DMS153 treated with DMSO at 0.1 percent for 48 hours (cell line): ENCODE results near the gene TP53AIP1.

ENCODE experiments used
- DNase-seq: peaks from one replicate; lab custom pipeline; 2025; ENCODE audit not compliant: unreplicated experiment; lab: John Stamatoyannopoulos, UW

Gene TP53AIP1

GRCh38 chr11:128943428-128943976 is 831 bp upstream of the TP53AIP1 start:
- no peak for DNase-seq

DNA sequence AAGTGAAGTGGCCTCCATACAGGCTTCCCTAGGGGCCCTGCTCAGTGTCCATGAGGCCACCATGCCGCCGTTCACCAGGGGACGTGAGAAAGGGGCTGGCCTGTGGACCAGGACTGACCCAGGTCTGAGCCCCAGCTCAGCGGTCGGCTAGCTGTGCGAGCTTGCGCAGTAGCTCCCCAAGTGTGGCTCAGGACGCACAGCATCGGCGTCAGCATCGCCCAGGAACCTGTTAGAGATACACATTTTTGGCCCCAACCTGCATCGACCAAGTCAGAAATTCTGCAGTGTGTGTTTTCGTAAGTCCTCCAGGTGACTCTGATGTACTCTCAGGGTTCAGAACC is 429 bp downstream of the TP53AIP1 start:
- DNase-seq: no peak

DNA sequence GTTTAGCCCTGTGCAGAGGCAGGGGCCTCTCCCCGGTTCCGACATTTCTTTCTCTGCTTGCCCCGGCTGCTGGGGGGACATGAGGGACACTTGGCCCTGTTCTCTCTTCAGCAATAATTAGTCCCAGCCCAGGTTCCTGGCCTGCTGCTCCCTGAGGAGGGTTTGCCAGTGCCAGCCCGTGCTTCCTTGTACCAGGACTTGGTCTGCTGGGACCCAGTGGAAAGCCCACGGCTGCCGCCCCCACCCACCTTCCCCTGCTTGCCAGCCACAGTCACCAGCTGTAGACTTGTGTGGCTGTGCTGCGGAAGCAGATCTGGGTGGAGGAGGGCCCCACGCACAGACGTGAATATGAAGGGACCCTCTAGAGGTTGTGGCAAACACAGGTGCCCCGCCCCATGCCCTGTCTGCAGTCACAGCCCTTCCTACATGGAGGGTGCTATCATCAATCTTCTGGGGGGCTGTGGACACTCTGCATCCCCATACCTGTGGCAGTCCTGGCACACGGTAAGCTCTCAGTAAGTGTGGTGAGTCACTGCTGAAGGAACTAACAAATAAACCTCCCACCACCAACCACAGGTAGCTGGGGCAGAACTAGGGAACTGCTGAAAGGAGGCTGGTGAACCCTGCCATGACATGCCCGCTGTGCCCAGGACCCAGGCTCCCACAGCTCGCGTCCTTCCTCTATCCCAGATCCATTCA is 949 bp downstream of the TP53AIP1 start:
- no peak for DNase-seq

DNA sequence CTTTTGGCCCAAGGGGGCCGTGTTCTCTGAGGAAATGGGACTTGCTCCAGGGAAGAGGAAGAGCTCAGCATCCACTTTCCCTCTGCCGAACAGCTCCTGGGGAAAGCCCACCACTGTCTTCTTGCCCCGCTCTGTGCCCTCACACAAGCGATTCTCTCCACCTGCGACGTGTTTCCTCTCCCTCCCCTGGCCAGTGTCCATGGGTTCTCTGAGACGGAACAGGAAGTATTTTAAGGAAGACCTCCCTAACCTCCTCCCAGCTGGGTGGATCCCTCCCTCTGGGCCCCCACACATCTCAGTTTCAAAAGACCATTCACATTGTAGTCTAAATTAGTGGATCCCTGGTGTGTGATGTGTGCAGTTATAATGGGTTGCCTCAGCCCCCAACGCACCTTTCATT is 1.6 kb downstream of the TP53AIP1 start:
- no peak for DNase-seq

GRCh38 chr11:128940603-128941002 is 2.1 kb downstream of the TP53AIP1 start:
- no peak for DNase-seq

- DNase-seq: no peak
Measured at GRCh38 chr11:128940156-128940555, 2.5 kb downstream of the TP53AIP1 start.

- no peak for DNase-seq
Measured at GRCh38 chr11:128939591-128939990, 3.1 kb downstream of the TP53AIP1 start.

DNA sequence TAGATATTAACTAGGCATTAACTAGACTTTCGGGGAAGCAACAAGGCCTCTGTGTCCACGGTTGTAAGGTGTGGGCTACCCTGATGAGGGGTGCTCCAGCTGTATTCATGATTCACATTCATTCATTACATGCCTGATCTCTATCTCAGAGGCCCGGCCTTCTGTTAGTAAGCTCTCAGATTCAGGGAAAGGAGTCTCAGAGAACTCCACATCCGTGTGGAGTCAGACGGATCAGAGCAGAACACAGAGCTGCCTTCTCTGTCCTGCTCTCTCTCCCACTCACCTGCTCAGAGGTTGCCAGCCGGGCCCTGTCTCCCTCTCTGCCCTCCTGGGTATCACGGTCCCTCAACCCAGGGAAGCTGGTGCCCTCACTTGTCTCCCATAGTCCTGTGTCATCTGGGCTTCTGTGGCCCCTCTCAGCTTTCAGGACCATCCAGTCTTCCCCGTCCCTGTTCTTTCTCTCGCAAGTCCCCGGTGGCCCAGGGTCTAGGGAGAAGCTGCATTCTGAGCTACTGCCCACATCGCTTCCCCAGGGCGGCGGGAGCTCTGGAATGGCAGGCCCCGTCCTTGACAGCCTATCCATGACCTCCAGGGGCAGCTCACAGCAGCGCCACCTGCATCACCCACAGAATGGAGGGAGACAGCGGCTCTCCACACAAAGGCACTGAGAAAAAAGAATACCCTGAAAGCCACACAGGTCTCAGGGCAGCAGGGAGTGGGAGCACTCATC is 4.3 kb downstream of the TP53AIP1 start:
- DNase-seq: no peak

DNA sequence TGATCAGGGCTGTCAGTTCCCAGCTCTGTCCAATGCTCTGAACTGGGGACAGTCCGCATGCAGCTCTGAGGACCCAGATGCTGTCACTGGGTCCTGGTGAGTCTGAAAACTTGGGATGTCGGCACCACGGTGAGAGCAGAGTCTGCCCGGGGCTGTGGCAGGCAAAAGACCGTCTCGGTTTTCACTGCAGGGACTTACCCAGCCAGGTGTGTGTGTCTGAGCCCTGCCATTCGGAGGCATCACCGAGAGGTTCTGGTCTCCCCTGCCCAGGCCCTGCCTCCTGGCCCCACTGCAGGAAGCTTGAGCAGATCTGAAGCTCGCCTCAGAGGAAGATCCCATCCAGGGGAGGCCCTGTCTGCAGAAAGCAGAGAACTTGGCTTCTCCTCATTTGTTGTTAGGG is 5.2 kb downstream of the TP53AIP1 start:
- DNase-seq: no peak

DNA sequence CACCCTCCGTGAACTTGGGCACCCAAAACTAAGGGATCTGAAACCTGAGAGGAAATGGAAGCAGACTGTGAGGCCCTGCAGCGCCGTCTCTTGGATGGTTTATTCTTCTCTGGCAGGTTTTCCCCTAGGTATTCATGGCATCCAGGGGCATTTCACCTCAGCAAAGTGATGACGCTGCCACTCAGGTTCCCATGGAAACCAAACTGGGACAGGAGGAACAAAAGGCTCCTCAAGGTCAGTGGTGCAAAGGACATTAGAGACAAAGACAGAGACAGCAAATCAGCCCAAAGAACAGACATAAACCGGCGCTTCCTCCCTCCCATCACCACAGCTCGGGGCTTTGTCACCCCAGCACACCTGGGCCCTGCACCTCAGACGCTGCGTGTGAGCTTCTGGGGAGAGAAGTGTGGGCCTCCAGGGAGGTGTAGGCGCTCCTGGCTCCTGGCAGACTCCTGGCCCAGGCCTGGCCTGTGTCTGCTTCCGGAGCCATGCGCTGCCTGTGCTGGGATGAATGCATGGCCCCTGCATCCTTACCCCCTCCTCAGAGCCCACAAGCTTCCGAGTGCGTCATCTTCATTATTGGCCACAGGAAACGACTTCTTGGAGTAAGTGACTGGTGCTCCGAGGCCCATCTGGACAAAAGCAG is 5.9 kb downstream of the TP53AIP1 start:
- peak; percentile 31 for DNase-seq

DNA sequence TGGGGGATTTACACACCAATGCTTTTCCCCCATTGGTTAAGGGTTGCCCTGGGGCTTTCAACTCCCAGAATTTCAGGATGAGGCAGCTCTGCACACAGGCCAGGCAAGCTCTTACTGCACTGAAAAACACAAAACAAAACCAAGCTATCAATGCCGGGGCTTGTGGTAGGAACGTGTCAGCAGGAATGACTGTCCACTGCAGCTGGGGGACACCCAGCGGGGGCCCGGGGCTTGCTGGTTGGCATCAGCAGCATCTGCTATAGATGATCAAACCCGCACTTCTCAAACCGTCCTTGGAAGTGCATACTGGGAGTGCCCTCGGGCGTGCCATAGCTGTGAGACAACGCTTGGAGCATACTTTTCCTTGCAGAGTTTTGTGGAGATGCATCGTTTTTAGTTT is 7.7 kb downstream of the TP53AIP1 start:
- no peak for DNase-seq

DNA sequence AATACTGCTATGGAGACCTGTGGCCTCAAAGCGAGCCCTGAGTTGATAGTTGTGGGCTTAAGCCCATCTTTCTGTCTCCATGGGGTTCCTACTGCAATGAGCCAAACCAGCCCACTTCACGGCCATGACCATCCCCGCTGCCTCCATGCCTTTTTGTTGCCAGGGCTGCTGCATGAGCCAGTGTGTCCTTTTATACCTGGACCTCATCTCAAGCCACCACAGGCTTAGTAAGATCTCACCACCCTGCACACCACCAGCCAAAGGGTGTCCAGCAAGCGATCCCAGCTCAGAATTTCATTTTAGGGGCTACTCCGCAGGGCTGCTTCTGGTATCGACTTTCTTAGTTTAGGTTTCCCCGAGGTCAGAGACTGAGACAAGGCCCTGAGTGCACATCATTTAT is 8.3 kb downstream of the TP53AIP1 start:
- no peak for DNase-seq

DNA sequence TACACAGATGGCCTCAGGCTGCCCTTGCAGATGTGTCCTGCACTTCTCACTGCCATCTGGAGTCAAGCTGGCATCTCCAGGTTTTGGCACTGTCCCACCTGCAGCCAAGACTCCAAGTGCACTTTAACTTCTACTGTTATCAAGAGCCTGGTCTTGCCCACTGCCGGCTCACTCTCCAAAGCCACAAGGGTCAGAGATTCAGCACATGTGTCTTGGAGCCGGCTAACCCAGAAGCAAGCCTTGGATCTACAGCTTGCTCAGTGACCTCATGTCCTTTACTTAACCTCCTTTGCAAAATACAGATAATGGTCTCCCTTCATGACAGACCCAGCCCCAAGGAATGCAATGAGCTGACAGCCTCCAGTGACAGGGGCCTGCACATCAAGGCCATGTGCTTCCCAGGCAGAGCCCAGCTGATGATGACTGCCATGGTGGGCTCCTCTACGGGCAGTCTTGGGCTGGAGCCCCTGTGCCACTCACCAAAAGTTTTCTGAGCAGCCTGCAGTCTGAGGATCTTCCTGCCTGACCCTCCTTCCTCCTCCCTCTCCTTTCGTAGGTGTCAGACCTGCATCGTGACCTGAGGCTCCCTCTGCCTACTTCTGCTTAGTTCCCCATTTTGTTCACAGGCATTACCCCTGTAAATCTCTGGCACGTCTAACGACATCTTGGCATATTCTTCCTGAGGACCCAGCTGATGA is 9.0 kb downstream of the TP53AIP1 start:
- DNase-seq: no peak

GRCh38 chr11:128931668-128932067 is 11.0 kb downstream of the TP53AIP1 start:
- no peak for DNase-seq

- no peak for DNase-seq
Measured at GRCh38 chr11:128931066-128931465, 11.6 kb downstream of the TP53AIP1 start.

DNA sequence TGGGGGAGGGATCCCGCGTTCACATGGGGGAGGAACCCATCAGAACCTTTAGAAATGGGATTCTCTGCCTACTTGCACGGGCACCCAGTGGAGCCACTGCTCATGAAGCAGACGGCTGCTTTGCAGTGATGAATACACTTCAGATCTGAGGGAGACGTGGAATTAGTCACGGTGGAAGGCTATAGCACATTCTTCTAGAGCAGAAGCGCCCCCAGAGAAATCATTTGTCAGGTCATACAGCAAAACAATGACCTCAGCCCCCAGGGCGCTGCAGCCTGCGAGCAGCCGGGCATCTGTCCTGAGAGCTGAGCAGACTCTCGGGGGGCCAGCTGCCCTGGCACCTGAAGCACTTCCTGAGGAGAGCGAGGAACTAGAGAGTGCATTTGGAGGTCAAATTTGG is 12.7 kb downstream of the TP53AIP1 start:
- no peak for DNase-seq

GRCh38 chr11:128929468-128929867 is 13.2 kb downstream of the TP53AIP1 start:
- no peak for DNase-seq

DNA sequence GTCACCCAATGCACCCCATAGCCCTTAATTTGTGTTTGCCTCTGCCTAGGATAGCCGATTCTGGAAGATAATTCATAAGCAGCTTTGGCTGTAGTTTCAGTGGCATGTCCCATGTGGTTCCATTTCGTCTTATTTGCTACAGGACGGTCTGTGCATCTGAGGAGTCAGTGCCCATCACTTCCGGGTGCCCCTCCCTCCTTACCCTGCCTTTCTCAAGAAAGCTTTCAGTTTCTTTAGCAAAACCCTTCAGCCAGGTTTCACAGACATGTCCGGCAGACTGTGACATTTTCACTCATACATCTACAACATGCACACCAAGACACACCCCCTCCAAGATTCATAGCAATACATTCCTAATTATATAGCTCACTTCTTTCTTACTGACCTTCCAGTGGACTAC is 14.3 kb downstream of the TP53AIP1 start:
- no peak for DNase-seq

DNA sequence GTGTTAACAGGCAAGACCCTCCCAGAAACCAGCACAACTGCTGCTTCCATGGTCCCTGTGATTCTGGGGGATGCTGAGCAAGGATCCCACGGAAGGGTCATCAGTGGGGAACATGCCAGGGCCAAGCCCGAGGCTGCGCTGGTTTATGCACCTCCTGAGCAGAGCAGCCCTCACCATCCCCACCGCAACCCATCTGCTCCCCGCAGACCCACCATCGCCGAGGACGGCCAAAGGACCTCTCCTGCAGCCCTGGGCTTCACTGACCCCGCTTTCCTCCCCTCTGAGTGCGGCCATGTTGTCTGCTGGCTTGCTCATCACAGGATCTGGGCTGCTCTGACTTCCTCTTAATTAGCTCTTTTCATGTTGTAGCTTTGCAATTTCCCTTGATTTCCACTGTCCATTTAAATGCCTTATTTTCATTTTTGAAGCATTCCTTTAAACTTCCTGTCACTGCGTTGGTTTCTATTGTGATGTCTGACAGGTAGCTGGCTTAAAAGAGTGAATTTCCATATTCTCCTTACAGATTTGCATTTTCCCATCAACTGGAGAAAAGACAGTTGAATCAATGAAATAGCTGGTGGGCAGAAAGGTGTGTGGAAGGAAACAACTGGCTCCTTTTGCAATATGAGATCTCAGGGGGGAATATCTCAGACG is 14.9 kb downstream of the TP53AIP1 start:
- no peak for DNase-seq

GRCh38 chr11:128927108-128927461 is 15.6 kb downstream of the TP53AIP1 start:
- DNase-seq: no peak
